ENCODE measurements around the gene INSYN2B. TPM values are rescaled to one million over a fixed set of nuclear protein-coding genes. Genes with fewer than 3 reads are reported as not detected.

INSYN2B gene
- total and polyA plus RNA-seq, 4 donors: 0.10 to 0.63 (median 0.12) TPM; not detected in 1

GRCh38 chr5:169943026-169943425 is 37.3 kb downstream of the INSYN2B start:
- no peaks in the 10 kb centered on the region for H3K9me3 ChIP-seq (ENCODE audit: control insufficient read depth in 4 of 4, insufficient read depth in 3 of 4, low read length in 3 of 4)
- H3K27me3 ChIP-seq (ENCODE audit: control insufficient read depth in 3 of 3, insufficient read depth in 3 of 3, low read length in 2 of 3): no peaks in the 10 kb centered on the region
- TF ChIP-seq CTCF (IDR thresholded peaks at IDR 0.05; ENCODE audit: control extremely low read depth, extremely low read depth): no peak
- H3K27ac ChIP-seq (ENCODE audit: low read depth in 1 of 2, low read length in 1 of 2): no peak overlapping the region
- WGBS, 2 donors: 90 to 95% methylated on average over 4 of the region's 4 CpGs
- no peak overlapping the region for H3K4me3 ChIP-seq
- peaks cover 0 to 28% (median 11%) of the 10 kb centered on the region in 5 donors for H3K4me1 ChIP-seq (ENCODE audit: control insufficient read depth in 5 of 5, insufficient read depth in 5 of 5, low read length in 5 of 5)
- H3K36me3 ChIP-seq (ENCODE audit: control insufficient read depth in 4 of 4, insufficient read depth in 4 of 4, low read length in 4 of 4): no peaks in the 10 kb centered on the region
- no peak for DNase-seq
- H3K9ac ChIP-seq (ENCODE audit: insufficient read depth in 1 of 2, low read length in 2 of 2): no peak overlapping the region
- ATAC-seq (ENCODE audit: insufficient read depth, low FRiP score): no peak

DNA sequence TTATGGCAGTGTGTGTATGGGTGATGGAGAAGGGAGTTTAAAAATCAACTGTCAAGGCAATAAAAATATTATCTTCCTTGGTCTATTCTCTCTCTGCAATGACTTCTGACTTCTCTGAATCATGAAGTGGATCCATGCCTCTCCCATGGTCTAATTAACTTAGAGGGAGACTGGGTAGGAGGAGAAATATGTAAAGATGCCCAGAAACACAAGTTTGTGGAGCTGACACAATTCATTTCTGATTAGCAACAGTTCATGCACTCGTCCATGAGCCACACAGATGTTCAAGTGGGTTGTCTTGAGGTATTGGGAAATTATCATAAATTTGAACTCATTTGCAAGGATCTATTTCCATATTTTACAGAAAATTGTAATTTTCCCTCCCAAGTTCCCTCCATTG is 38.1 kb downstream of the INSYN2B start:
- ATAC-seq (ENCODE audit: insufficient read depth, low FRiP score): no peak
- Histone ChIP-seq H3K9me3 (ENCODE audit: control insufficient read depth in 4 of 4, insufficient read depth in 3 of 4, low read length in 3 of 4) (no peaks in the 10 kb centered on the region), H3K36me3 (ENCODE audit: control insufficient read depth in 4 of 4, insufficient read depth in 4 of 4, low read length in 4 of 4) (no peaks in the 10 kb centered on the region), H3K4me1 (ENCODE audit: control insufficient read depth in 5 of 5, insufficient read depth in 5 of 5, low read length in 5 of 5) (peaks cover 0 to 24% (median 10%) of the 10 kb centered on the region in 5 donors), H3K27ac (ENCODE audit: low read depth in 1 of 2, low read length in 1 of 2) (no peak overlapping the region), H3K4me3 (no peak overlapping the region), H3K9ac (ENCODE audit: insufficient read depth in 1 of 2, low read length in 2 of 2) (no peak overlapping the region), H3K27me3 (ENCODE audit: control insufficient read depth in 3 of 3, insufficient read depth in 3 of 3, low read length in 2 of 3) (no peaks in the 10 kb centered on the region)
- WGBS, 2 donors: 79 to 84% methylated on average over 1 of the region's 1 CpG
- DNase-seq: no peak
- TF ChIP-seq CTCF (IDR thresholded peaks at IDR 0.05; ENCODE audit: control extremely low read depth, extremely low read depth): no peak

- peaks cover 0 to 17% (median 6%) of the 10 kb centered on the region in 5 donors for H3K4me1 ChIP-seq (ENCODE audit: control insufficient read depth in 5 of 5, insufficient read depth in 5 of 5, low read length in 5 of 5)
- no peaks in the 10 kb centered on the region for H3K9me3 ChIP-seq (ENCODE audit: control insufficient read depth in 4 of 4, insufficient read depth in 3 of 4, low read length in 3 of 4)
- DNase-seq (no peak), ATAC-seq (ENCODE audit: insufficient read depth, low FRiP score) (no peak)
- WGBS, 2 donors: 91 to 95% methylated on average over 7 of the region's 7 CpGs
- no peak overlapping the region for H3K9ac ChIP-seq (ENCODE audit: insufficient read depth in 1 of 2, low read length in 2 of 2)
- H3K4me3 ChIP-seq: no peak overlapping the region
- no peaks in the 10 kb centered on the region for H3K27me3 ChIP-seq (ENCODE audit: control insufficient read depth in 3 of 3, insufficient read depth in 3 of 3, low read length in 2 of 3)
- H3K27ac ChIP-seq (ENCODE audit: low read depth in 1 of 2, low read length in 1 of 2): no peak overlapping the region
- no peaks in the 10 kb centered on the region for H3K36me3 ChIP-seq (ENCODE audit: control insufficient read depth in 4 of 4, insufficient read depth in 4 of 4, low read length in 4 of 4)
- TF ChIP-seq CTCF (IDR thresholded peaks at IDR 0.05; ENCODE audit: control extremely low read depth, extremely low read depth): no peak
Observed at GRCh38 chr5:169941542-169941941, 38.8 kb downstream of the INSYN2B start.

GRCh38 chr5:169939731-169940130 is 40.6 kb downstream of the INSYN2B start:
- no peaks in the 10 kb centered on the region for H3K36me3 ChIP-seq (ENCODE audit: control insufficient read depth in 4 of 4, insufficient read depth in 4 of 4, low read length in 4 of 4)
- no peak overlapping the region for H3K4me3 ChIP-seq
- H3K9me3 ChIP-seq (ENCODE audit: control insufficient read depth in 4 of 4, insufficient read depth in 3 of 4, low read length in 3 of 4): no peaks in the 10 kb centered on the region
- H3K27ac ChIP-seq (ENCODE audit: low read depth in 1 of 2, low read length in 1 of 2): no peak overlapping the region
- H3K9ac ChIP-seq (ENCODE audit: insufficient read depth in 1 of 2, low read length in 2 of 2): no peak overlapping the region
- no peak for TF ChIP-seq CTCF (IDR thresholded peaks at IDR 0.05; ENCODE audit: control extremely low read depth, extremely low read depth)
- 86 to 92% methylated on average over 2 of the region's 2 CpGs for WGBS, 2 donors
- H3K27me3 ChIP-seq (ENCODE audit: control insufficient read depth in 3 of 3, insufficient read depth in 3 of 3, low read length in 2 of 3): no peaks in the 10 kb centered on the region
- no peak for DNase-seq
- peaks cover 0 to 10% (median 0%) of the 10 kb centered on the region in 5 donors for H3K4me1 ChIP-seq (ENCODE audit: control insufficient read depth in 5 of 5, insufficient read depth in 5 of 5, low read length in 5 of 5)
- no peak for ATAC-seq (ENCODE audit: insufficient read depth, low FRiP score)
